ENCODE results near the gene CCDC137.

CCDC137 gene

DNA sequence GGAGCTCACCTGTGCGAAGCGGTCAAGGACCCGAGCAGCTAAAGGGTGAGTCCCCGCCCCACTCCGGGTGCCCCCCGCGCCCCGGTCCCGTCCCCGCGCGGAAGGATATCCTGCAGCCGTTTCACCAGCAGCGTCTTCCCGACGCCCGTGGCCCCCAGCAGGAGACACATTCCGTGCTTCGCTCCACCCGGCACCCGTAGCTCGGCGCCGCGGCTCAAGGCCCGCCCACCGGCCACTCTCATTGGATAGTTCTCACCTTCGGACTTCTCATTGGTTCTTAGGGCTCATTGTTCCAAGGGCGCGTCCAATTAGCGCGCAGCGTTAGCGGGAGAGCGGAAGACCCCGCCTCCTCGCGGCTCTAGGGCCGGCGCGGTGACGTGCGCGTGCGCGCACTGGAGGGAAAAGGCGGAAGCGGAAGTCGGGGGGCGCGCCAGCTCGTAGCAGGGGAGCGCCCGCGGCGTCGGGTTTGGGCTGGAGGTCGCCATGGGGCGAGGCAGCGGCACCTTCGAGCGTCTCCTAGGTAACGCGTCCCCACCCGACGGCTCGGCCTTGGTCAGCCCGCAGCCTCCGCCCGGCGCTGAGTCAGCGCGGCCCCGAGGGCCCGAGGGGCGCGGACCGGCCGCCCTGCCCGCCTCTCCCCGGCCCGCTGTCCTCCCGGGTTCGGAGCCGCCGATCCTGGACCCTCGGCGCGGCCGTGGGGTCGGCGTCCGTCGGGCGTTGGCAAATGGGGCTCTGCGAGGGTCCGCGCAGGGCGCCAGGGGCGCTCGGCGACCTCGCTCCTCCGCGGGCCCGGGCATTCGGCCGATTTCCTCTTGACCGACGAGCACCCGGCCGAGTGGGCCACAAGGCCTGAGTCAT, 17.3 kb downstream of the CCDC137 start, which contains the start of the genes ARL16 and HGS:
Gene ARL16 (minus strand): TSS at position 214 of the 858 bp plus-strand sequence. CDS start 44 bp downstream, at position 170.
Gene HGS (plus strand): TSS at position 428 of the 858 bp plus-strand sequence. CDS start 56 bp downstream, at position 484.
- peak; percentile 97 for DNase-seq

DNA sequence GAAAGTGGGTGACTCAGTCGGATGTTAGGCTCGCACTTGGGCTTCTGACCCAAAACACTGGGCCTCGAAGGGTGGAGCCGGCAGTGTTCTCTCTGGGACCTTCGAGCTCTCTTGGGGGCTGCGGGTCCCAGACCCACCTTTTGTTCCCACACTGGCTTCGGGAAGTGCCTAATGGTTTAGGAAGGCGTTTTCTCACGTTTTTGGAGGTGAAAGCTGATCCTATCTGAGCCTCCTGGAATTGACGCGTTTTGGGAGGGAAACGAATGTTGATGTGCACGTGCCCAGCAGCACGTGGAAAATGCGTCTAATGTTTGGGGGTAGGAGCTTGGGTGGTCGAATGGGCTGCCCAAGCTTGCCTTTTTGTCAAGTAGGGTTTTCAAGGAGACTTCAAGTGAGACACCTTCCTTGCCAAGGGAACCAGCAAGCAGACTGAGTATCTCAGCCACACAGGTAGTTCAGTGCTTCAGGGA, 17.9 kb downstream of the CCDC137 start:
- peak; percentile 38 for DNase-seq

DNA sequence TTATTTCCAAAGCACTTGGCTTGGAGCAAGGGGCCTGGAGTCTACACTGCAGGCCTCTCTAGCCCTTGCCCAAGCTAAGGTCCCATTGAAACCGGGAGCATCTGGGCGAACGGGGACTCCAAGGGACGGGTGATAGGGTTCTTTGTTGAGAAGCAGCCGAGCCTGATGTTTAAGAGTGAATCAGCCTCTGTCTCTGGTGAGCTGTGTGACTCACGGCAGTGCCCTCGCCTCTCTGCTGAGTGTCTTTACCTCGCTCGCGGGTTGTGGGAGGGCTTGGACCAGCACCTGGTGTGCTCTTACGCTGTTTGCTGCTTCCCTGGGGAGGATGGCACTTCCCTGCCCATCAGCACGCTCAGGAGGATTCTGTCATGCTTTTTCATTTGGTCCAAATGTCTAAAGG, 18.6 kb downstream of the CCDC137 start:
- DNase-seq: no peak

DNA sequence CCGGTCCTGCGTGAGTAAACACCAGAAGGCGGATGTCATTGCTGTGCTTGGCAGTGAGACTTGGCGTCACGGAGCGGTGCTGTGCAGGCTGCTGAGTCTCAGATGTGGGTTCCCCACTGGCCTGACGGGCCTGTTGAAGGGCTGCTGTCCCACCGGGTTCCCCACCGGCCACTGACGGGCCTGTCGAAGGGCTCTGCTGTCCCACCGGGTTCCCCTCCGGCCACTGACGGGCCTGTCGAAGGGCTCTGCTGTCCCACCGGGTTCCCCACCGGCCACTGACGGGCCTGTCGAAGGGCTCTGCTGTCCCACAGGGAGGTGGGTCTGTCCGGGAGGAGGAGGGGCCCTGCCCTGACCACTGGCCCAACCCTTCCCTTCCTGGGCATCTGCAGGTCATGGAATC, 20.1 kb downstream of the CCDC137 start:
- no peak for DNase-seq

DNA sequence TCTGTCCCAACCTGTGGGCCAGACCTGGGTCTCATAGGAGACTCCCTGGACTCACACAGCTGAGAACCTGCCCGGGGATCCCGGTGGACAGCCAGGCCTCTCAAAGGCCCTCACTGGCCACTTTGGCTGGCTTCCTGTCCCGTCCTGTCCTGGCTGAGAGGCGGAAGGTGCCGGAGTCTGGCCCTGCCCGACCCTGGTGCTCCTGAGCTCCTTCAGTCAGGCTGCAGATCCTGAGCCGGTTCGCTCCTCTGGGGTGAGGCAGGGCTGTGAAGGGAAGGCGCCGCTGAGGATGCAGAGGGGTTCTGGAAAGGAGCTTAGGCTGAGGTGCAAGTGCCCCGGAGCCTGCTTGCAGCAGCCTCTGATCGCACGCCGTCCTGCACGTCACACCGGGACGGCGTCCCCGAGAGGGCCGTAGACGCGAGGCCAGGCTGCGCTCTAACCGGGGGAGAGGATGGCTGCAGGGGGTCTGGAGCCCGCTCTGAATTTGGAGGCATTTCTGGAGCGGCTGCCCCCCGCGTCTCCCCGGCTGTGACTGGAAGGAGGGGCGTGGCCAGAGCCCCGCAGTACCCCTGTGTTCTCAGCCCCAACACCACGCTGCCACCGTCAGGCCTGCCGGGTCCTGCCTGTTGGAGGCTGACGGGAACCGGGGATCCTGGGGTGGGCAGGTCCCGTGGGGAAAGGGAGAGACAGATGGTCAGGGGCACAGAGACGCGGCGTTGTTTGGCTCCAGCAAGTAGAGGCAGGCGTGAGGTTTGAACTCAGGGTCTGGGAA, 21.4 kb downstream of the CCDC137 start:
- no peak for DNase-seq

GRCh38 chr17:81688616-81689015, 22.1 kb downstream of the CCDC137 start:
- no peak for DNase-seq

DNA sequence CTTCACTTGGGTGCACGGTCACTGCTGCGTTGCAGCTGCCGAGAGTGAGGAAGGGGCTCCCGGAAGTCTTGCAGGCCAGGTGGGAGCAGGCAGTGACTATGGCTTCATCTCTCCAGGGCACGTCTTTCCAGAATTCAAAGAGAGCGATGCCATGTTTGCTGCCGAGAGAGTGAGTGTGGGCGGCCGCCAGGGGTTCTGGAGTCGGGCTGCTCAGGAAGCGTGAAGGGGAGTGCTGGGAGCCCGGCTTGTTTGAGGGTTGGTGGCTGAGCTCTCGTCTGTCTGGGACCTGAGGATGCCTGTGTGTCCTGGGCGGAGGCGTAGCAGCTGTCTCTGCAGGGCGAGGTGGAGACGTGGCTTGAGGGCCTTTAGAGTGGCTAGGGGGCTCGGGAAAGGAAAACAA, 23.5 kb downstream of the CCDC137 start:
- DNase-seq: no peak

DNA sequence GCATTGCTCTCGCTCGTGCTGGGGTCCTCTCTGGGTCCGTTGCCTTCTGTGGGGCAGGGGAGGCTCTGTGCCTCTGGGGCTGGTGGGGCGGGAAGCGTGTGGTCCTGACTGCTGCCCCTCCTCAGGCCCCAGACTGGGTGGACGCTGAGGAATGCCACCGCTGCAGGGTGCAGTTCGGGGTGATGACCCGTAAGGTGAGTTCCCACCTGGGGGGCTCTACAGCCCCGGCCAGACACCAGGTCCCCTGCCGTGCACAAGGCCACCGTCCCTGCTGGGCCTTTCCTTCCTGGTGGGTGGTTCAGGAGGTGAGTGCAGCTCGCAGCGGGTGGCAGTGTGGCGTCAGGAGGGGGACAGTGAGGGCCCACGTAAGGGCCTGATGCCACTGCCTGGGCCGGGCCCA, 24.0 kb downstream of the CCDC137 start:
- no peak for DNase-seq

DNA sequence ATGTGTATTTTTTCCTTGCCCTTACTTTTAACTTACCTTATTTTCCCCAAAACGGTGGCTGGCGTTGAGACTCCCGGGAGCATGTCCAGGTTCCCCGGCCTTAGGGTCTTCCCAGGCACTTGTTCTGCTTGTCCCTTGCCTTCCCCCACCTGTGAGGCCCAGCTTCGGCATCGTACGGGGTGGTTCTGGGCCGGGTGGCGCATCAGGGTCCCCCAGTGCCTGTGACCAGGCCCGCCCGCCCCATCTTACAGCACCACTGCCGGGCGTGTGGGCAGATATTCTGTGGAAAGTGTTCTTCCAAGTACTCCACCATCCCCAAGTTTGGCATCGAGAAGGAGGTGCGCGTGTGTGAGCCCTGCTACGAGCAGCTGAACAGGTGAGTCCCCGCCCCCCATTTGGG, 24.7 kb downstream of the CCDC137 start:
- DNase-seq: no peak

DNA sequence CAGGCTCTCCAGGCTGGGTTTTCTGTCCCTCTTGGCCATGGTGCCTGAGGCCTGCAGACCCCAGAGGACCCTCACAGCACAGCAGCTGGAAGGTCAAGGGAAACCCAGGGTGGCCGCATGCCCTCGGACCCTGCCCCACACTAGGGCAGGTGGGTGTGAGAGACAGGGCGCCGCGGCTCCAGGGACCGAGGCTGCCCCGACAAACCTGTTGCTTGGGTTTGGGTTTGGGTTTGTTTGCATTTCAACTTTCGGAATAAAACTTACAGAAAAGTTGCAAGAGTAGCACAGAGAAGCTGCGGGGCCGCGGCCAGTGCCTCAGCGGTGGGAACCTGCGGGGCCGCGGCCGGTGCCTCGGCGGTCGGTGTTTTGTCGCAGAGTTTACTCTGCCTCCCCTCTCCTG, 25.1 kb downstream of the CCDC137 start:
- DNase-seq: no peak

GRCh38 chr17:81693509-81694210, 27.1 kb downstream of the CCDC137 start:
- no peak for DNase-seq

GRCh38 chr17:81694810-81695209, 28.3 kb downstream of the CCDC137 start:
- no peak for DNase-seq

- no peak for DNase-seq
Observed at GRCh38 chr17:81695211-81695610, 28.7 kb downstream of the CCDC137 start.

DNA sequence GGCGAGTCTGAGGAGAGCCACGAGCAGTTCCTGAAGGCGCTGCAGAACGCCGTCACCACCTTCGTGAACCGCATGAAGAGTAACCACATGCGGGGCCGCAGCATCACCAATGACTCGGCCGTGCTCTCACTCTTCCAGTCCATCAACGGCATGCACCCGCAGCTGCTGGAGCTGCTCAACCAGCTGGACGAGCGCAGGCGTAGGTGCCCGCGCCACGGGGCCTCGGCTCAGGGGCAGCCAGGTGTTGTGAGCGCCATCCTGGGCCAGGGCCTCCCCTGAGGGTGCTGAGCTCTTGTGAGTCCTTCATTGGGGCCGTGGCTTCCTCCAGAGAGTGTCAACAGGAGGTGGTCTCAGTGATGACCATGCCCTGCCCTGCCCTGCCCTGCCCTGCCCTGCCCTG, 29.3 kb downstream of the CCDC137 start:
- DNase-seq: no peak

DNA sequence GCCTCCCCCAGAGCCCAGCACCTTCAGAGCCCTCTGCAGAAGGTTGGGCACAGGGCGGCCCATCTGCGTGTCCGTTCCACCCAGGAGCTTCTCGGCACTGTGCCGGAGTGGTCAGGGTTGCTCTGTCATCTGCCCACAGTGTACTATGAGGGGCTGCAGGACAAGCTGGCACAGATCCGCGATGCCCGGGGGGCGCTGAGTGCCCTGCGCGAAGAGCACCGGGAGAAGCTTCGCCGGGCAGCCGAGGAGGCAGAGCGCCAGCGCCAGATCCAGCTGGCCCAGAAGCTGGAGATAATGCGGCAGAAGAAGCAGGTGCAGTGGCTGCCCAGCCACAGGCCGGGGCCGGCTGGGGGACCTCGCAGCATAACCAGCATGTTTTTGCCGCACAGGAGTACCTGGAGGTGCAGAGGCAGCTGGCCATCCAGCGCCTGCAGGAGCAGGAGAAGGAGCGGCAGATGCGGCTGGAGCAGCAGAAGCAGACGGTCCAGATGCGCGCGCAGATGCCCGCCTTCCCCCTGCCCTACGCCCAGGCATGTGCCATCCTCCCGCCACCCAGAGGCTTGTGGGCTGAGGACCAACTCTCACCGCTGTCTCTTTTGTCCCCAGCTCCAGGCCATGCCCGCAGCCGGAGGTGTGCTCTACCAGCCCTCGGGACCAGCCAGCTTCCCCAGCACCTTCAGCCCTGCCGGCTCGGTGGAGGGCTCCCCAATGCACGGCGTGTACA, 29.8 kb downstream of the CCDC137 start:
- no peak for DNase-seq

DNA sequence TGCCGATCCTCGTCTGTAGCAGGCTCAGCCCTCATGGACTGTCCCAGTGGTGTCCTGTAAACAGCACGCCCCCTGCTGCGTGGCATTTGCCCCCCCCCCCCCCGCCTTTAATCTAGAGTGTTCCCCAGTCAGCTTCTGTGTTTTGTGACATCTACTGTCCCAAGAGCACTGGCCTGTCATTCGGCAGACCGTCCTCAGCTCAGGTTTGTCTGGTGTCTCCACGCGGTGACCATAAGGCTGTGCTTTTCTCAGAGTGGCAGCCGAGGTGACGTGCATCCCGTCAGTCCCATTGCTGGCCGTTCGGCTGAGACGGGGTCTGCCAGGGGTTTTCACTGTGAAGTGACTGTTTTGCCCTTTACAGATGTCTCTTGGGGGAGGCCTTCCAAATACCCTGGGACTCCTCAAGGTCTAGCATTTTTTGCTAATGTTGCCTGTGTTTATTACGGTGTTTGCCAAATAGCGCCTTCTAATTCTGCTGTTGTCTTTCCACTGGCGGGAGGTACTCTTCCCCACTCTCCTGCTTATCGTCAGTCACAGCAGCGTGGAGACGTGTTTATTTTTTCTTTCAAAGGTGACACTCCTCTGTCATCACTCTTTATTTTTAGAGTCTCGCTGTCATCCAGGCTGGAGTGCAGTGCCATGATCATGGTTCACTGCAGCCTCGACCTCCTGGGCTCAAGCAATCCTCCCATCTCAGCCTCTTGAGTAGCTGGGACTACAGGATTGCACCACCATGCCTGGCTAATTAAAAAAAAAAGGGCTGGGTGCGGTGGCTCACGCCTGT, 30.9 kb downstream of the CCDC137 start:
- DNase-seq: no peak

DNA sequence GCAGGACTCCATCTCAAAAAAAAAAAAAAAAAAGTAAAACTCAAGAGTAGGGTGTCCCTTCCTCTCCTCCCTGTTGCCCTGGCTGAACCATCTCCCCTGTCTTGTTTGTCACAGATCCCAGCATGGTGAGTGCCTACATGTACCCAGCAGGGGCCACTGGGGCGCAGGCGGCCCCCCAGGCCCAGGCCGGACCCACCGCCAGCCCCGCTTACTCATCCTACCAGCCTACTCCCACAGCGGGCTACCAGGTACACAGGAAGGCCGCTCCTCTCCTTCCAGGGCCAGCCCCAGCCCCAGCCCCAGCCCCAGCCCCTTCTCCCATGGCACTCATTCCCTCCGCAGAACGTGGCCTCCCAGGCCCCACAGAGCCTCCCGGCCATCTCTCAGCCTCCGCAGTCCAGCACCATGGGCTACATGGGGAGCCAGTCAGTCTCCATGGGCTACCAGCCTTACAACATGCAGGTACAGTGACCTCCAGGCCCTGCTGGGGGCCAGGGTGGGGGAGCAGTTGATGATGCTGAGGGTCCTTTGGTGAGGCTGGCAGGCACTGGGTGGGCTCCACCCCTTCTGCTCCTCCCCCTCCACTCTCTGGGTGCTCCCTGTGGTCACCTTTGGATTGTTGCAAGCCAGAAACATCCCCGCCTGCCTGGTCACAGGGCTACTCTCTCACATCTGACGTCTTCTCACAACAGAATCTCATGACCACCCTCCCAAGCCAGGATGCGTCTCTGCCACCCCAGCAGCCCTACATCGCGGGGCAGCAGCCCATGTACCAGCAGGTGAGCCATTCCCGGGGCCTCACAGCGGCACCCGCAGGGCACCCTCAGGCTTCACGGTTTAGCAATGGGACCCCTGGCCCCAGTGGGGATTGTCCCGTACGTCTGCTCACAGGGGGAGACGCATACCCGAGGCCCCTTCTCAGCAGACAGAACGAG, 34.1 kb downstream of the CCDC137 start:
- DNase-seq: no peak

DNA sequence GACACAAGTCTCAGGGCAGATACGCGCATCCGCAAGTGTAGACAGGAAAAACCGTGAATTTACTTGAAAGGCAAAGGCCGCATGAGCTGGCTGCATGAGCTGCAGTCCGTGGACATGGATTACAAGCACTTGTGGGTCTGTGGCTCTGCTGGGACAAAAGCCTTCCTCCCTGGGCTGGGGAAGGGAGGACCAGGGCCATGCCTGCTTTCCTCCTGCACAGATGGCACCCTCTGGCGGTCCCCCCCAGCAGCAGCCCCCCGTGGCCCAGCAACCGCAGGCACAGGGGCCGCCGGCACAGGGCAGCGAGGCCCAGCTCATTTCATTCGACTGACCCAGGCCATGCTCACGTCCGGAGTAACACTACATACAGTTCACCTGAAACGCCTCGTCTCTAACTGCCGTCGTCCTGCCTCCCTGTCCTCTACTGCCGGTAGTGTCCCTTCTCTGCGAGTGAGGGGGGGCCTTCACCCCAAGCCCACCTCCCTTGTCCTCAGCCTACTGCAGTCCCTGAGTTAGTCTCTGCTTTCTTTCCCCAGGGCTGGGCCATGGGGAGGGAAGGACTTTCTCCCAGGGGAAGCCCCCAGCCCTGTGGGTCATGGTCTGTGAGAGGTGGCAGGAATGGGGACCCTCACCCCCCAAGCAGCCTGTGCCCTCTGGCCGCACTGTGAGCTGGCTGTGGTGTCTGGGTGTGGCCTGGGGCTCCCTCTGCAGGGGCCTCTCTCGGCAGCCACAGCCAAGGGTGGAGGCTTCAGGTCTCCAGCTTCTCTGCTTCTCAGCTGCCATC, 34.9 kb downstream of the CCDC137 start:
- DNase-seq: no peak

GRCh38 chr17:81702934-81703746, 36.6 kb downstream of the CCDC137 start, which contains the start of gene MRPL12:
TSS of gene MRPL12 (plus strand) at chr17:81703367. CDS start at chr17:81703502, 135 bp downstream.
- DNase-seq: peak; percentile 88
